Thoracic aorta (tissue), 2 donors: ENCODE measurements around the gene FREM1. TPM values are rescaled to one million over a fixed set of nuclear protein-coding genes. Genes with fewer than 3 reads are reported as not detected.

Experiments used
- ATAC-seq: fragments of 150-250 bp; one replicate; pipeline ENCODE4 v1.8.0; 2017; ENCODE audit warnings: low read depth; ENCODE audit not compliant: insufficient number of reproducible peaks, low FRiP score
- DNase-seq: peaks from one replicate; pipeline ENCODE4 v3.0.0-alpha.2; 2020; ENCODE audit warnings: low spot score
- H3K27ac ChIP-seq, 2 donors: fragments of 200-600 bp; sonication (generic); 1 replicate in 1 of 2; 2 replicates in 1 of 2; pipeline ENCODE4 v1.5.1; 2016; ENCODE audit warnings: mild to moderate bottlenecking in 2 of 2, moderate library complexity in 2 of 2
- H3K27me3 ChIP-seq: fragments of 200-600 bp; sonication (generic); replicated peaks from 2 replicates; pipeline ENCODE4 v1.6.0; 2016; ENCODE audit warnings: mild to moderate bottlenecking; ENCODE audit not compliant: insufficient read depth
- H3K36me3 ChIP-seq: fragments of 200-600 bp; sonication (generic); one replicate; pipeline ENCODE4 v1.5.1; 2016
- H3K4me1 ChIP-seq, 2 donors: fragments of 200-600 bp; sonication (generic); 1 replicate in 1 of 2; 2 replicates in 1 of 2; pipeline versions ENCODE4 v1.5.1 to v1.6.0; 2016; ENCODE audit warnings: low read depth in 2 of 2, mild to moderate bottlenecking in 1 of 2; ENCODE audit not compliant: control insufficient read depth in 1 of 2
- H3K4me3 ChIP-seq: fragments of 200-600 bp; sonication (generic); 2 replicates; pipeline ENCODE4 v1.5.1; 2016; ENCODE audit warnings: mild to moderate bottlenecking
- H3K9me3 ChIP-seq: fragments of 200-600 bp; sonication (generic); 2 replicates; pipeline ENCODE4 v1.5.1; 2016
- total RNA-seq, 2 donors: library from RNA; depleted of rRNA; stranded (reverse); fragments of >200 nt; gene quantifications; one replicate each; pipeline versions ENCODE4 v1.1.0 to v1.2.3, GENCODE V29; 2016
- TF ChIP-seq, protein P1 (sequence below): fragments of 200-600 bp; sonication (generic); IDR thresholded peaks from one replicate; pipeline ENCODE4 v1.5.1; 2019; ENCODE audit warnings: antibody characterized with exemption

Gene FREM1
- total RNA-seq, 2 donors from 2014 or later: 9.9 to 24.8 TPM

- H3K9me3 ChIP-seq: no peaks in the 10 kb centered on the region
- no peak for ATAC-seq
Observed at GRCh38 chr9:14829204-14829603, 81.0 kb downstream of the FREM1 start.

GRCh38 chr9:14827805-14828204 is 82.4 kb downstream of the FREM1 start:
- H3K9me3 ChIP-seq: no peaks in the 10 kb centered on the region
- ATAC-seq (no peak), DNase-seq (no peak)
- H3K27ac ChIP-seq: no peak overlapping the region
- H3K4me1 ChIP-seq: no peaks in the 10 kb centered on the region
- peaks cover 18% of the 10 kb centered on the region for H3K36me3 ChIP-seq
- no peaks in the 10 kb centered on the region for H3K27me3 ChIP-seq
- TF ChIP-seq, protein P1, sequence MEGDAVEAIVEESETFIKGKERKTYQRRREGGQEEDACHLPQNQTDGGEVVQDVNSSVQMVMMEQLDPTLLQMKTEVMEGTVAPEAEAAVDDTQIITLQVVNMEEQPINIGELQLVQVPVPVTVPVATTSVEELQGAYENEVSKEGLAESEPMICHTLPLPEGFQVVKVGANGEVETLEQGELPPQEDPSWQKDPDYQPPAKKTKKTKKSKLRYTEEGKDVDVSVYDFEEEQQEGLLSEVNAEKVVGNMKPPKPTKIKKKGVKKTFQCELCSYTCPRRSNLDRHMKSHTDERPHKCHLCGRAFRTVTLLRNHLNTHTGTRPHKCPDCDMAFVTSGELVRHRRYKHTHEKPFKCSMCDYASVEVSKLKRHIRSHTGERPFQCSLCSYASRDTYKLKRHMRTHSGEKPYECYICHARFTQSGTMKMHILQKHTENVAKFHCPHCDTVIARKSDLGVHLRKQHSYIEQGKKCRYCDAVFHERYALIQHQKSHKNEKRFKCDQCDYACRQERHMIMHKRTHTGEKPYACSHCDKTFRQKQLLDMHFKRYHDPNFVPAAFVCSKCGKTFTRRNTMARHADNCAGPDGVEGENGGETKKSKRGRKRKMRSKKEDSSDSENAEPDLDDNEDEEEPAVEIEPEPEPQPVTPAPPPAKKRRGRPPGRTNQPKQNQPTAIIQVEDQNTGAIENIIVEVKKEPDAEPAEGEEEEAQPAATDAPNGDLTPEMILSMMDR: no peak
- no peak overlapping the region for H3K4me3 ChIP-seq

More at GRCh38 chr9:14829204-14829603, 81.0 kb downstream of the FREM1 start:
- H3K4me1 ChIP-seq: no peaks in the 10 kb centered on the region
- H3K27ac ChIP-seq: no peak overlapping the region
- peaks cover 16% of the 10 kb centered on the region for H3K36me3 ChIP-seq
- TF ChIP-seq, protein P1: no peak
- no peak overlapping the region for H3K4me3 ChIP-seq
- no peaks in the 10 kb centered on the region for H3K27me3 ChIP-seq
- DNase-seq: no peak

- TF ChIP-seq, protein P1: no peak
- ATAC-seq: no peak
- no peaks in the 10 kb centered on the region for H3K9me3 ChIP-seq
Observed at GRCh38 chr9:14824481-14824880, 85.7 kb downstream of the FREM1 start.

DNA sequence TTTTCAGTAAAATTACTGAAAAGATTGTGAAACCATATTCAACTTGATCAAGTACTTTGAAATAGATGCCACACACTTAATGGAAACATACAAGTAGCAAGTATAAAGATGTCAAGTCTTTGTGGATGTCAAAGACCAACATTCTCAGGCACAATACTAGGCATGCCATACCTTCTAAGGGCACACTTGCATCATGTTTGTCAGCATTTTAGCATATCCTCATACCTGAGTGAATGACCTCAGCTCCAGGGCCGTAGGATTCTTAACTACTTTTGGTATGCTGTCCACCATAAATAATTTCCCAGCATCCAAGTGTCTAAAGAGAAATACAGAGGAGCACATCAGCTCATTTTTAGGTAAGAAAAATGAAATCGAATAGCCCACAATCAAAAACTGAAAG is 86.4 kb downstream of the FREM1 start:
- H3K9me3 ChIP-seq: no peaks in the 10 kb centered on the region
- H3K27me3 ChIP-seq: no peaks in the 10 kb centered on the region
- no peaks in the 10 kb centered on the region for H3K4me1 ChIP-seq
- peaks cover 23% of the 10 kb centered on the region for H3K36me3 ChIP-seq
- H3K4me3 ChIP-seq: no peak overlapping the region
- TF ChIP-seq, protein P1: no peak
- no peak for DNase-seq
- ATAC-seq: no peak
- no peak overlapping the region for H3K27ac ChIP-seq

More at GRCh38 chr9:14824481-14824880, 85.7 kb downstream of the FREM1 start:
- no peak for DNase-seq
- no peak overlapping the region for H3K4me3 ChIP-seq
- H3K36me3 ChIP-seq: peaks cover 18% of the 10 kb centered on the region
- no peaks in the 10 kb centered on the region for H3K4me1 ChIP-seq
- no peaks in the 10 kb centered on the region for H3K27me3 ChIP-seq
- H3K27ac ChIP-seq: no peak overlapping the region

GRCh38 chr9:14822666-14823065 is 87.6 kb downstream of the FREM1 start:
- no peak overlapping the region for H3K27ac ChIP-seq
- H3K4me3 ChIP-seq: no peak overlapping the region
- ATAC-seq (no peak), DNase-seq (no peak)
- TF ChIP-seq, protein P1: no peak
- H3K36me3 ChIP-seq: peaks cover 28% of the 10 kb centered on the region
- no peaks in the 10 kb centered on the region for H3K4me1 ChIP-seq
- H3K27me3 ChIP-seq: no peaks in the 10 kb centered on the region
- H3K9me3 ChIP-seq: no peaks in the 10 kb centered on the region
